Hepatocyte (in vitro differentiated cells): ENCODE measurements around the gene RECQL. TPM values are rescaled to one million over a fixed set of nuclear protein-coding genes. Genes with fewer than 3 reads are reported as not detected.
"Not testable (repeated sequence)": the region's sequence is repeated elsewhere in the genome, so short reads cannot be mapped to it uniquely, and the experiment has no call there.

Source experiments
- DNase-seq: peaks from one replicate; pipeline ENCODE4 v3.0.0-alpha.2; 2016; ENCODE audit warnings: low spot score
- H2AFZ ChIP-seq: fragments of 200-600 bp; sonication (generic); 2 replicates; pipeline ENCODE4 v1.6.0; 2016; ENCODE audit warnings: antibody characterized with exemption, mild to moderate bottlenecking
- H3K27ac ChIP-seq: fragments of 200-600 bp; sonication (generic); 2 replicates; pipeline ENCODE4 v1.5.1; 2016; ENCODE audit warnings: mild to moderate bottlenecking
- H3K27me3 ChIP-seq: fragments of 200-600 bp; sonication (generic); 2 replicates; pipeline ENCODE4 v1.6.1; 2016
- H3K36me3 ChIP-seq: fragments of 200-600 bp; sonication (generic); replicated peaks from 2 replicates; pipeline ENCODE4 v1.5.1; 2016; ENCODE audit warnings: low read depth; ENCODE audit not compliant: insufficient read depth
- H3K4me1 ChIP-seq: fragments of 200-600 bp; sonication (generic); 2 replicates; pipeline ENCODE4 v1.5.1; 2016; ENCODE audit warnings: mild to moderate bottlenecking, moderate library complexity; ENCODE audit not compliant: insufficient read depth
- H3K4me2 ChIP-seq: fragments of 200-600 bp; sonication (generic); 2 replicates; pipeline ENCODE4 v1.6.0; 2016
- H3K4me3 ChIP-seq: fragments of 200-600 bp; sonication (generic); 2 replicates; pipeline ENCODE4 v1.5.1; 2016; ENCODE audit warnings: mild to moderate bottlenecking
- H3K79me2 ChIP-seq: fragments of 200-600 bp; sonication (generic); 2 replicates; pipeline ENCODE4 v1.6.0; 2017; ENCODE audit warnings: mild to moderate bottlenecking
- H3K9me2 ChIP-seq: fragments of 200-600 bp; sonication (generic); replicated peaks from 2 replicates; pipeline ENCODE4 v1.6.0; 2017; ENCODE audit warnings: mild to moderate bottlenecking; ENCODE audit not compliant: insufficient read depth
- H3K9me3 ChIP-seq: fragments of 200-600 bp; sonication (generic); 2 replicates; pipeline ENCODE4 v1.5.1; 2016; ENCODE audit warnings: low read depth, mild to moderate bottlenecking
- H4K20me1 ChIP-seq: fragments of 200-600 bp; sonication (generic); 2 replicates; pipeline ENCODE4 v1.6.0; 2016; ENCODE audit warnings: mild to moderate bottlenecking; ENCODE audit not compliant: insufficient read depth, poor library complexity, severe bottlenecking
- CTCF ChIP-seq: fragments of 200-600 bp; sonication (generic); IDR thresholded peaks from 2 replicates; pipeline ENCODE4 v1.5.1; 2016; ENCODE audit warnings: antibody characterized with exemption, mild to moderate bottlenecking; ENCODE audit not compliant: poor library complexity
- EZH2 ChIP-seq: fragments of 200-600 bp; sonication (generic); IDR thresholded peaks from 2 replicates; pipeline ENCODE4 v1.6.1; 2016; ENCODE audit warnings: antibody characterized with exemption, mild to moderate bottlenecking, borderline replicate concordance
- EZH2phosphoT487 ChIP-seq: fragments of 200-600 bp; sonication (generic); IDR thresholded peaks from one replicate; pipeline ENCODE4 v1.6.1; 2018; ENCODE audit warnings: antibody characterized with exemption, mild to moderate bottlenecking, low read depth, moderate library complexity; ENCODE audit not compliant: unreplicated experiment, severe bottlenecking
- WGBS: methylation state at CpG from one replicate; pipeline ENCODE4 v1.1.6; 2016; ENCODE audit warnings: low lambda C conversion rate; ENCODE audit errors: missing lambda C conversion rate; 5-methylcytosine and 5-hydroxymethylcytosine counted together
- polyA plus RNA-seq: library from polyadenylated mRNA; unstranded; fragments of >200 nt; fragmentation: Nextera tagmentation; extraction: Ambion mirVana; gene quantifications from 2 replicates; pipeline ENCODE4 v1.2.1, GENCODE V29; 2016
- total RNA-seq: library from RNA; depleted of rRNA; stranded (reverse); fragments of >200 nt; gene quantifications from 2 replicates; pipeline ENCODE4 v1.2.3, GENCODE V29; 2014

The RECQL gene
- total and polyA plus RNA-seq, 2 experiments from 2014 or later = 15.5 to 40.6 TPM

GRCh38 chr12:21471294-21471693 is 30.1 kb downstream of the RECQL start:
- Histone ChIP-seq H3K4me2 (no peak overlapping the region), H3K9me2 (no peaks in the 10 kb centered on the region), H4K20me1 (no peaks in the 10 kb centered on the region), H3K4me3 (no peak overlapping the region), H3K9me3 (no peaks in the 10 kb centered on the region), H3K27me3 (no peaks in the 10 kb centered on the region), H3K4me1 (no peaks in the 10 kb centered on the region), H3K79me2 (no peaks in the 10 kb centered on the region), H2AFZ (no peak overlapping the region), H3K27ac (no peak overlapping the region), H3K36me3 (no peaks in the 10 kb centered on the region)
- 83% methylated on average over 2 of the region's 2 CpGs for WGBS
- DNase-seq = no peak
- TF ChIP-seq EZH2phosphoT487 = no peak
- no peak for TF ChIP-seq EZH2
- no peak for TF ChIP-seq CTCF

DNA sequence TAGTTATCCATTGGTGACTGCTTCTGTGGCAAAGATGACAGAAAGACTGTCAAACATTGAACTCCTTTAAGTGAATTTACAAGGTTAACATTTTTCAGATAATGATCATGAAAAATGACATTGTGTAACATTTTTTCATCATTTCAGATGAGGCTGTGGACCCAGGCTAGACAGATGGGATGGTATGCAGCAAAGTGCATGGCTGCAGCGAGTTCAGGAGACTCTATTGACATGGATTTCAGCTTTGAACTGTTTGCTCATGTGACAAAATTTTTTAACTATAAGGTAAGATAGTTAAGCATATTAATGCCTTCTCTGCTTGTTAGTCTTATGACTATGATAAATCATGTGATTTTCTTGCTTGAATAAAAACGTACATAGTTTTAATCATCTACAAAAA is 34.1 kb downstream of the RECQL start:
- H3K36me3 ChIP-seq, H2AFZ ChIP-seq, H3K9me3 ChIP-seq, H3K4me2 ChIP-seq, H3K4me3 ChIP-seq, H3K9me2 ChIP-seq, H3K27ac ChIP-seq, H3K4me1 ChIP-seq, DNase-seq, H3K27me3 ChIP-seq, H3K79me2 ChIP-seq, H4K20me1 ChIP-seq: not testable (repeated sequence)
- 93% methylated on average over 2 of the region's 2 CpGs for WGBS

DNA sequence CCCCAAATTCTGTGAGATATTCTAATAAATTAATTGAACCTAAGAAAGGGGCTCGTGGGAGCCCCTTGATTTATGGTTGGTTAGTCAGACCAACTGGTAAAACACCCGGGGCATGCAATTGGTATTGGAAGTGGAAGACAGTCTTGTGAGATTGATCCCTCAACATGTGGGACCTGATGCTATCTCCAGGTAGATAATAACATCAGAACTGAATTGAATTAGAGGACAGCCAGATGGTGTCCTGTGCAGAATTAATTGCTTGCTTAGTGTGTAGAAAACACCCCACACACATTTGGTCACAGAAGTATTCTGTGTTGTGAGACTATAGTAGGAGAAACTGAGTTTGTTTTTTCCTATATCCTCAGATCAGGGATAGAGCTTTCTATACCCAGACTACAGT is 42.0 kb downstream of the RECQL start:
- no peaks in the 10 kb centered on the region for H3K27me3 ChIP-seq
- H3K4me3 ChIP-seq = no peak overlapping the region
- H3K9me2 ChIP-seq = no peaks in the 10 kb centered on the region
- H3K9me3 ChIP-seq = no peaks in the 10 kb centered on the region
- H3K36me3 ChIP-seq = no peaks in the 10 kb centered on the region
- H2AFZ ChIP-seq = no peak overlapping the region
- DNase-seq = no peak
- no peak for TF ChIP-seq EZH2
- no peaks in the 10 kb centered on the region for H3K4me1 ChIP-seq
- H4K20me1 ChIP-seq = no peaks in the 10 kb centered on the region
- H3K79me2 ChIP-seq = no peaks in the 10 kb centered on the region
- H3K4me2 ChIP-seq = no peak overlapping the region
- WGBS = 90% methylated on average over 2 of the region's 2 CpGs
- H3K27ac ChIP-seq = no peak overlapping the region

DNA sequence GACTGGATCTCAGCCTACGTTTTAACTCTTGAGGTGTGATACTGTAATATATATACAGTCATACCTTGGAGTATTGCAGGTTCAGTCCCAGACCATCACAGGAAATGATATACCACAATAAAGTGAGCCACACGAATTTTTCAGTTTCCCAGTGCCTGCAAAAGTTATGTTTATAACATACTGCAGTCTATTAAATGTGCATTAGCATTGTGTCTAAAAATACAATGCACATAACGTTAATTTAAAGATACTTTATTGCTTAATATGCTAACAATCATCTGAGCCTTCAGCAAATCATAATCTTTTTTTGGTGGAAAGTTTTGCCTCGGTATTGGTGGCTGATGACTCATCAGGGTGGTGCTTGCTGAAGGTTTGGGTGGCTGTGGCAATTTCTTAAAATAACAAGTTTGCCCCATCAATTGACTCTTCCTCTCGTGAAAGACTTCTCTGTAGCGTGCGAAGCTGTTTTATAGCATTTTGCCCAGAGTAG is 45.1 kb downstream of the RECQL start:
- no peaks in the 10 kb centered on the region for H3K9me3 ChIP-seq
- H3K27me3 ChIP-seq = no peaks in the 10 kb centered on the region
- H4K20me1 ChIP-seq = no peaks in the 10 kb centered on the region
- H3K9me2 ChIP-seq = no peaks in the 10 kb centered on the region
- H3K4me3 ChIP-seq = no peak overlapping the region
- no peak overlapping the region for H3K4me2 ChIP-seq
- TF ChIP-seq EZH2phosphoT487 = no peak
- TF ChIP-seq EZH2 = no peak
- TF ChIP-seq CTCF = no peak
- no peaks in the 10 kb centered on the region for H3K36me3 ChIP-seq
- WGBS = 72% methylated on average over 7 of the region's 7 CpGs
- no peak overlapping the region for H2AFZ ChIP-seq
- no peaks in the 10 kb centered on the region for H3K79me2 ChIP-seq
- no peak for DNase-seq
- H3K27ac ChIP-seq = no peak overlapping the region
- no peaks in the 10 kb centered on the region for H3K4me1 ChIP-seq
